GM10266 (cell line): ENCODE results near the gene MET.

Experiments used
- DNase-seq: peaks from one replicate; pipeline ENCODE4 v3.0.0; 2012; ENCODE audit errors: extremely low spot score
- TF ChIP-seq, protein P1 (sequence below): IDR thresholded peaks from 2 replicates; pipeline ENCODE4 v1.5.1; 2012; ENCODE audit warnings: mild to moderate bottlenecking, low read depth; ENCODE audit not compliant: control insufficient read depth, insufficient read depth; ENCODE audit errors: missing control alignments

Gene MET

DNA sequence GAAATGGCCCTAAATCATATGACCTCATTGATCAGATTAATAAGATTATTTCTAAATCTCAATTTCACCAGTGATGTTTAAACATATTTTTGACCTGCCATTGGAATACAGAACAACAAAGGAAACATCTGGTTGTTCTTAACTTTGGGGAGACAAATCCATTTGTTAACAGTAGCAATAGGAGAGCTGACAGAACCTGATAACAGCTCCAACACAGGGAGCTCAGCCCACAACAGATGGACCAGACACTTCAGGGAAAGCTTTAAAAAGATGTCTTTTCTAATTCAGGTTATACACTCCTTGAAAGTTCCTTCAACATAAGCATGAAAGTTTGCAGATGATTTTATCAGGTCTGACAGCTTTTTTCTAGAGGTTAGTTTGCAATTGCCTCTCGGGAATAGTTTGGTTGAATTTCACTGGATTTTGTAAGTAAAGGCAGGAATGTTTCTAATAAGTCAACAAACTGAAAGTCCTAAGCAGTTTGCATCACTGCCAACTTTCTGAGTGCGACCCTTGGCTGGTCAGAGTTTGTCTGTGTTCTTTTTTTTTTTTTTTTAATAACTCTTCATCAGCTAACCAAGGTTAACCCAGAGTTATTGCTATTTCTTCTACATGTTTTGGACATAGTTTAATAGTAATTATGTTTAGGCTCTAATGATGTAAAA lies 6.5 kb upstream of the MET start:
- TF ChIP-seq, protein P1, sequence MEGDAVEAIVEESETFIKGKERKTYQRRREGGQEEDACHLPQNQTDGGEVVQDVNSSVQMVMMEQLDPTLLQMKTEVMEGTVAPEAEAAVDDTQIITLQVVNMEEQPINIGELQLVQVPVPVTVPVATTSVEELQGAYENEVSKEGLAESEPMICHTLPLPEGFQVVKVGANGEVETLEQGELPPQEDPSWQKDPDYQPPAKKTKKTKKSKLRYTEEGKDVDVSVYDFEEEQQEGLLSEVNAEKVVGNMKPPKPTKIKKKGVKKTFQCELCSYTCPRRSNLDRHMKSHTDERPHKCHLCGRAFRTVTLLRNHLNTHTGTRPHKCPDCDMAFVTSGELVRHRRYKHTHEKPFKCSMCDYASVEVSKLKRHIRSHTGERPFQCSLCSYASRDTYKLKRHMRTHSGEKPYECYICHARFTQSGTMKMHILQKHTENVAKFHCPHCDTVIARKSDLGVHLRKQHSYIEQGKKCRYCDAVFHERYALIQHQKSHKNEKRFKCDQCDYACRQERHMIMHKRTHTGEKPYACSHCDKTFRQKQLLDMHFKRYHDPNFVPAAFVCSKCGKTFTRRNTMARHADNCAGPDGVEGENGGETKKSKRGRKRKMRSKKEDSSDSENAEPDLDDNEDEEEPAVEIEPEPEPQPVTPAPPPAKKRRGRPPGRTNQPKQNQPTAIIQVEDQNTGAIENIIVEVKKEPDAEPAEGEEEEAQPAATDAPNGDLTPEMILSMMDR: no peak
- DNase-seq: no peak

DNA sequence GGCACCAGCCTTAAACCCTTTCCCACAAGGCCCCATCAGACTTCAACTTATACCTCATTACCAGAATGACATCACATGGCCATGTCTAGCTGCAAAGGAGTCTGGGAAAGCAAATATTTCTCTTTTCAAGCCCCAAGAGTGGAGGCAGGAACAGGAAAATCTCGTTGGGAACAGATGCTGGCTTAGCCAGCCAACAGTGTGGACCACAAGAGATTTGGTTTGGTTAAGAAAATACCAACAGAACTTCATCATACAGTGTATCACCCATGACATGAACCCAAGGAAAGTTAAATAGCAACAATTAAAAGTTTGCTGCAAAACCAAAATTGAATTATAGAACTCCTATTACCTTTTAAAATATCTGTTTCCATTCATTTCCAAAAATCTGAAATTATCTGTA lies 2.2 kb upstream of the MET start:
- TF ChIP-seq, protein P1: no peak
- DNase-seq: no peak

DNA sequence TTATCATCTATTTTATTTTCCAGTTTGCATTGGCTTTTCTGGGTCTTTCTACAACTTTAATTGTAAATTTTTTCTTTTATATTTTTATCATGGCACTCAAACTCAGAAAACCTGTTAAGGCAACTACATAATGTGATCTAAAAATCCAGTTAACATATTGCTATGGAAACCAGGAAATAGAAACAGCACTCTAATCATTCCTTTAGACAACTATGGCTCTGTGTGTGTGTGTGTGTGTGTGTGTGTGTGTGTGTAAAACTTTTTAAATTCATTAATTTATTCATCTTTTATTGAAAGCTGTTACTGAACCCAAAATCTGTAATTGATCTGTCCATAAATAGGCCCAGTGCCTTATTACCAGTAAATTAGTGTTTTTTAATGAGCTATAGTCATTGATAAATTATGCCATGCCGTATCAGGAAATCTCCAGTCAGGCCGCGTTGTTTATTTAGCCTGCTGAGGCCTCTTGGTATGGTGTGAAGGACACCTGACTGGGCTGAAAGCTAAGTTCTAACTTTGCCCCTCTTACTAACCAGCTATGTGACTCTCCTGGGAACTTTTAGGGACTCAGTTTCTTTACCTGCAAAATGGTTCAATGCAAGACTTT lies 1.5 kb upstream of the MET start:
- DNase-seq: no peak
- TF ChIP-seq, protein P1: no peak

DNA sequence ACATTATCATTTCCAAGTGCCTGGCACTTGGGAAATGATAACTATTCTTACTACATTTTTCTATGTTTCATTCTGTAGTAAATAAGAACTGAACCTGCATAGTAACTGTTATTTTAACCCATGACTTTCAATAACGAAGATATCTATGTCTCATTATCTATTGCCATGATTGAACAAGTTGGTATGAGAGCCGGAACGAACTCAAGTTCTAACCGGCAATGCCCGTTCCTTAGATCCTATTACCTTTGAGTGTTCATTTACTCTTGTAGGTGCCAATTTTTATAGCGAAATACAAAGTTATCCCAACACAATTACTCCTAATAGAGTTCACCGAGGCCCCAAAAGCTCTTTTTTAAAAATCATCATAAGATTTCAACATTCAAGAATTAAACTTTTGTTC lies 885 bp upstream of the MET start:
- DNase-seq: no peak
- TF ChIP-seq, protein P1: no peak

DNA sequence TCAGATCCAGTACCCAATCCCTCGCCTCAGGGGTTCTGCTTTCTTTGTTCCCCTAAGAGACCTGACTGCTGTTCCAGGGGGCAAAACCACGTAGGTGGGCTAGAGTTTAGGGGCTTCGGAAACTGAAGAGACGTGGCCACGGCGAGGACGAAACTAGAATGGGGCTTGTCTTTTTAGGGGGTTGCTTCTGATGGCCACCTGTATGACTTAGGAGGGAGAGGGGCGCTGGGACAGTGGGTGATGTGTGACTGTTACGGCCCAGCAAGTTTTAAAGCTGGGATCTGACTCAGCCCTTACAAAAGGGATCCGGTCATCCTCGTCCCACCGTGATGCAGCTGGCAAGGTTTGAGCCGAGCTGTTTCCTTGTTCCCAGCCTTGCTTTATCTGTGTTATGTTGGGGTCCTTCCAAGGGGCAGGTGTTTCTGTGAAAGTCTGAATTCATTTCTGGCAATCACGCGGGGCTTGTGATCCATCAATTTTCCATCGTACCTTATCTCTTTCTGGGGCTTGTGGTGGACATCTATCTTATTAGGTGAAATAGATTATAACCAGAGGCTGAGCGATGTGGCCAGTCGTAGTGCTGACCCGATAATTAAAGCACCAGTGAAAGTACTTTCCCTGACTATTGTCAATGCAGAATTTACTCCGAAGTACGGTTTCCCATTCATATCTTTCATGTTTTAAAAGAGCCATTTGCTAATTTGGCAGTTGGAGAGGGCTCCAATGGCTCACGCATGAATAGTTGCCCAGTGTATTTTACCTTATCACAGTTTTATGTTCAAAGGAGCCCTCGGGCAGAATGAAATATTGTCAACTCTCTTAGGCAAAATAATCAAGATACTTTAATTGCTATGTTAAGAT lies 830 bp downstream of the MET start:
- no peak for DNase-seq
- TF ChIP-seq, protein P1: no peak

DNA sequence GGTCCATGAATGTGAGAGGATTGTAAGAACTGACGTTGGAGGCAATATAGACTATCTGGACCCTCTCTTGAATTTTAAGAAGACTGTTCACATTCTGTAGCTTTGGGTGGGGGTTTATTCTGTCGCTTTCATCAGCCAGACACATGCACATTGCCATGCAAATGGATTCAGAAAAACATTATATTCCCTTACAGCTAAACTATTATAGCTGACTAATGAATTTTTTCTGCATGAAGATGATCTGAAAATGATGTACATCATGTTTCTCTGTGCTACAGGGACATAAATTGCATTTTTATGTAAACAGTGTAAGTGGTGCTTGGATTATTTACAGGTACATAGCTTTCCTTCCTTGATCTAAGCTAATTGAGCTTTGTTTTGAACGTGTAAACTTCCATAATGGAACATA lies 1.5 kb downstream of the MET start:
- no peak for DNase-seq
- TF ChIP-seq, protein P1: no peak

DNA sequence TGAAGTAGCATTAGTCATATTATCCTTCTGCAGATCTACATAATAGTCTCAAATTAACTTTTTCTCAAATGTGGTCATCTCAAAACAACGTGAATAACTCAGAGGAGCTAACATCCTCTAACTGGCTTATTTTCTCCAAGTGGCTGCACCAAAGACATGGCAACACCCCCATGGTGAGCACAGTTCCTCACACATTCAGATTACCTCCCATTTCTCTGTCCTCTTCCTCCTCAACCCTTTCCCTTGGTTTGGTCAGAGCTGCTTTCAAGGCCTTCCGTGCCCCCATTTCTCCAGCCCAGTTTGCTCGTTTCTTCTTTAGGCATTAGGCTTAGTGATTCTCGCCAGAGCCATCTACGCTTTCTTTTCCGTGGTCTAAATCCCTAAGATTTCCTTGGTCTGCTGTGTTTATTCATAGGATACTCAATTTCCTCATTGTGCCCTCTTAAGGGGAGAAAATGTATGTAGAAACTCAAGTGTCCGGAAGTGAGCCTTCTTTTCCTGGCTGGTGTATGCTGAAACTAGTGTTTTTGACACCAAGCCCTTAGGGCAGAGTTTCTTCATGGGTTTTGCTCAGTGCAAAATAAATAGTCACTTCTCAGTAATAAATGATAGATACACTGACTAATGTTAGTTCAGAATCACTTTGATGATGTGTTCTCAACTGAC lies 2.6 kb downstream of the MET start:
- DNase-seq: no peak
- TF ChIP-seq, protein P1: no peak
